ENCODE measurements around the gene PRRC1. TPM values are rescaled to one million over a fixed set of nuclear protein-coding genes. Genes with fewer than 3 reads are reported as not detected.

PRRC1 gene
- total and polyA plus RNA-seq, 2 donors from 2014 or later: 19.8 to 55.8 TPM

DNA sequence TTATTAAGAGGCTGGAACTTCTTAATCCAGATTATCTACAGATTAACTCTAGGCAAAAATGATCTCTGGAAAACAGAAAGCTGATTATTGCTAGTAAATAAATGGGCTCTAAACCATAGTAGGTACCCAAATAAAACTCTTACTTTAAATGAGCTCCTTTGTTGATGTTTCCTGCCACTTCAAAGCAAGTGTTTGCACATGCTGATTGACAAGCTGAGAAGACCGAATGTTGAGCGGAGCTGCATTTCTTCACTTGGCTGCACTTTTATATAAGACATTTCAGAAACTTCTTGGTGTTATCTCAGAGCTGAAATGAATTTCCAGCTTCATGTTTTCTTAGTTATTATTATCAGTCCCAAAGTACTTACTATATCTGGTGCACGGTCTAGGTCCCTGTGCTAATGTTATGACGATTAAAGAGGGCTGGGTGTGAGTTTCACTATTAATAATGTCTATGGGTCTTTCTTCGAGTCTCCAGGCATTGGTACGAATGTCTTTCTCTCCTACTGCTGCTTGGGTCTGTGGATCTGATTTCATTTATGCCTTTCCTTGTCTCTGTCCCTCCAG lies 72.8 kb downstream of the PRRC1 start:
- no peak for FAIRE-seq

DNA sequence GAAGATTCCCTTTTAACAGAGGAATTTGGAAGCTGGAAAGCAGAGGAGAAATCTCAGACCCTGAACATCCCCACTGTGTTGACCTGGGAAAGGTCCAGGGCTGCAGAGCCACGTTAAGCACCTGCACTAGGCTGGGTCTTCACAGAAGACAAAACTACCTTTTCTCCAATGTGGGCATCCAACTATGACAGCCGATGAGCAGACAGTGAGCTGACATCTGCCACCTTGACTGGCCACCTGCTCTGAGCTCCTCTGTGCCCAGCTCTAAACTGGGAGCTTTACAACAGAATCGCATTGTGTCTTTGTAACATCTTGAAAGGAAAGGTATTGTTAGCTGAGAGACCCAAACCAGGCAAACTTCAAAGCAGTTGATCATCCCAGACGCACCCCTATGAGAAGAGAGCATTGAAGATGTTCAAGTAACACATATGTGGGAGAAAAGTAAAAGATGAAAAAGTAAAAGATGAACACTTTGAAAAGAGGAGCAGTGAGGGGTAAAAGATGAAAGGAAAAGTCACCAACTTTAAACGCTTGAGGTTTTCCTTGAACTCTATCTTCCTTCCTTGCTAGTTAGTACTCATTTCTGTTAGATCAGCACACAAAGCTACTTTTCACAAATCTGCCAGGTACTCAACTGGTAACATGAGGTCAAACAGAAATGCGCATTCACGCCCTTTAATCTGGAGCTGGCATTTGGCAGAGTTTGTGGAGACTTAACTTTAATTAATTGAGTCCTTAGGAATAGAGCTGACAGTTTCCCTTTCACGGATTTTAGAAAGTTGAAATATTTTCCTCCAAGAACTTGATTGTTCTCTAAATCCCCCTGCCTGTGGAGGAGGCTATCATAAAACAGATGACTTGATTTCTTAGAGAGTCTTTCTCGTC lies 78.3 kb downstream of the PRRC1 start:
- Histone ChIP-seq H3K4me3 (ENCODE audit: low read length in 3 of 3) (no peak overlapping the region), H3K36me3 (ENCODE audit: control insufficient read depth in 2 of 3, insufficient read depth in 3 of 3, low read length in 3 of 3) (no peaks in the 10 kb centered on the region), H3K27me3 (ENCODE audit: control insufficient read depth, insufficient read depth, low read length) (no peaks in the 10 kb centered on the region), H3K9me3 (ENCODE audit: control insufficient read depth in 2 of 3, insufficient read depth in 1 of 3, low read length in 3 of 3) (no peaks in the 10 kb centered on the region), H3K27ac (ENCODE audit: low read depth in 2 of 2, low read length in 2 of 2) (no peak overlapping the region), H3K9ac (ENCODE audit: low read length in 3 of 3) (no peak overlapping the region), H3K4me1 (ENCODE audit: control insufficient read depth in 2 of 3, insufficient read depth in 2 of 3, low read depth in 1 of 3, low read length in 3 of 3) (peaks cover 0 to 2% (median 0%) of the 10 kb centered on the region in 3 donors)
- DNase-seq: no peak
- TF ChIP-seq, protein P1, sequence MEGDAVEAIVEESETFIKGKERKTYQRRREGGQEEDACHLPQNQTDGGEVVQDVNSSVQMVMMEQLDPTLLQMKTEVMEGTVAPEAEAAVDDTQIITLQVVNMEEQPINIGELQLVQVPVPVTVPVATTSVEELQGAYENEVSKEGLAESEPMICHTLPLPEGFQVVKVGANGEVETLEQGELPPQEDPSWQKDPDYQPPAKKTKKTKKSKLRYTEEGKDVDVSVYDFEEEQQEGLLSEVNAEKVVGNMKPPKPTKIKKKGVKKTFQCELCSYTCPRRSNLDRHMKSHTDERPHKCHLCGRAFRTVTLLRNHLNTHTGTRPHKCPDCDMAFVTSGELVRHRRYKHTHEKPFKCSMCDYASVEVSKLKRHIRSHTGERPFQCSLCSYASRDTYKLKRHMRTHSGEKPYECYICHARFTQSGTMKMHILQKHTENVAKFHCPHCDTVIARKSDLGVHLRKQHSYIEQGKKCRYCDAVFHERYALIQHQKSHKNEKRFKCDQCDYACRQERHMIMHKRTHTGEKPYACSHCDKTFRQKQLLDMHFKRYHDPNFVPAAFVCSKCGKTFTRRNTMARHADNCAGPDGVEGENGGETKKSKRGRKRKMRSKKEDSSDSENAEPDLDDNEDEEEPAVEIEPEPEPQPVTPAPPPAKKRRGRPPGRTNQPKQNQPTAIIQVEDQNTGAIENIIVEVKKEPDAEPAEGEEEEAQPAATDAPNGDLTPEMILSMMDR (IDR thresholded peaks at IDR 0.05; ENCODE audit: borderline replicate concordance, extremely low read depth, insufficient read depth): no peak
- FAIRE-seq: no peak
- intact Hi-C loops (cut with DNase I): no loop called here

More for the DNA sequence above, 72.8 kb downstream of the PRRC1 start:
- no peaks in the 10 kb centered on the region for H3K27me3 ChIP-seq (ENCODE audit: control insufficient read depth, insufficient read depth, low read length)
- no peaks in the 10 kb centered on the region for H3K36me3 ChIP-seq (ENCODE audit: control insufficient read depth in 2 of 3, insufficient read depth in 3 of 3, low read length in 3 of 3)
- H3K4me1 ChIP-seq (ENCODE audit: control insufficient read depth in 2 of 3, insufficient read depth in 2 of 3, low read depth in 1 of 3, low read length in 3 of 3): no peaks in the 10 kb centered on the region
- intact Hi-C loops (cut with DNase I): no loop called here
- DNase-seq: no peak
- no peak overlapping the region for H3K9ac ChIP-seq (ENCODE audit: low read length in 3 of 3)
- no peak overlapping the region for H3K27ac ChIP-seq (ENCODE audit: low read depth in 2 of 2, low read length in 2 of 2)
- no peak overlapping the region for H3K4me3 ChIP-seq (ENCODE audit: low read length in 3 of 3)
- TF ChIP-seq, protein P1 (IDR thresholded peaks at IDR 0.05; ENCODE audit: borderline replicate concordance, extremely low read depth, insufficient read depth): no peak
- H3K9me3 ChIP-seq (ENCODE audit: control insufficient read depth in 2 of 3, insufficient read depth in 1 of 3, low read length in 3 of 3): no peaks in the 10 kb centered on the region

DNA sequence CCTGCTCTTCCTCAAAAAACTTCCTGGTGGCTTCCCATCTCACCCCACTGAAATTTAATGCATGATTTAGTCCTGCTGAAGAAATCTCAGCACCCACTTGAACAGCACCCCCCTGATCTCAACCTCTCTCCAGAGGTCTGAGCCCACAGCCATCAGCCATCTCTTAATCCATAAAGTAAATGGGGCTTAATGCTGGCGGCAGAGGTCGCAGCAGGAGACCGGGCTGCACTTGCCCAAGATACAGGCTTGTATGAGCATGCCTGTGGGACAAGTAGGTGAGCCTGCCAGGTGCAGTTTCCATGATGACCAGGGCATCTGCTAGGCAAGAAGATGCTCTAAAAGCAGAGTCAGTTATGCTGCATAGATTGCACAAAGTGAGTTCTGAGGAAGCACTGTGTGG lies 79.1 kb downstream of the PRRC1 start:
- DNase-seq (no peak), FAIRE-seq (no peak)
- H3K27ac ChIP-seq (ENCODE audit: low read depth in 2 of 2, low read length in 2 of 2): no peak overlapping the region

More for the DNA sequence above, 79.1 kb downstream of the PRRC1 start:
- no peaks in the 10 kb centered on the region for H3K9me3 ChIP-seq (ENCODE audit: control insufficient read depth in 2 of 3, insufficient read depth in 1 of 3, low read length in 3 of 3)
- peaks cover 0 to 2% (median 0%) of the 10 kb centered on the region in 3 donors for H3K4me1 ChIP-seq (ENCODE audit: control insufficient read depth in 2 of 3, insufficient read depth in 2 of 3, low read depth in 1 of 3, low read length in 3 of 3)
- TF ChIP-seq, protein P1 (IDR thresholded peaks at IDR 0.05; ENCODE audit: borderline replicate concordance, extremely low read depth, insufficient read depth): no peak
- no peak overlapping the region for H3K4me3 ChIP-seq (ENCODE audit: low read length in 3 of 3)
- no peak overlapping the region for H3K9ac ChIP-seq (ENCODE audit: low read length in 3 of 3)
- no peaks in the 10 kb centered on the region for H3K36me3 ChIP-seq (ENCODE audit: control insufficient read depth in 2 of 3, insufficient read depth in 3 of 3, low read length in 3 of 3)
- intact Hi-C loops (cut with DNase I): no loop called here
- H3K27me3 ChIP-seq (ENCODE audit: control insufficient read depth, insufficient read depth, low read length): no peaks in the 10 kb centered on the region
